A549 (cell line): ENCODE results near the gene TIAM2. TPM values are rescaled to one million over a fixed set of nuclear protein-coding genes. Genes with fewer than 3 reads are reported as not detected.

Experiments
- ATAC-seq, 2 experiments: fragments of 200-7000 bp in 1 of 2; fragments of >200 bp in 1 of 2; cut with Nextera tagmentation in 1 of 2; cut with Tn5 transposase in 1 of 2; 3 replicates each; pipeline versions ENCODE4 v1.8.0 to v1.9.1; 2018 to 2020; ENCODE audit warnings: mild to moderate bottlenecking in 1 of 2, moderate library complexity in 1 of 2
- CTCF ChIA-PET: fragments of 300-600 bp; sonication (Branson Sonifier 250); formaldehyde crosslinking; extraction: SDS; loops from one replicate; lab custom pipeline; 2021; ENCODE audit warnings: antibody characterized with exemption, inconsistent platforms; lab: Yijun Ruan, JAX
- POLR2A ChIA-PET: fragments of 350-600 bp; formaldehyde crosslinking; extraction: SDS; loops from one replicate; lab custom pipeline; 2021; ENCODE audit warnings: antibody characterized with exemption, inconsistent platforms; lab: Yijun Ruan, JAX
- DNase-seq, 2 experiments: peaks; one replicate each; pipeline versions ENCODE4 v3.0.0 to v3.0.0-alpha.2; 2011 to 2016; ENCODE audit warnings: low read depth in 1 of 2, low spot score in 1 of 2
- FAIRE-seq: peaks from 2 replicates; lab custom pipeline; 2011; peaks lifted over from hg19 to GRCh38; lab: Jason Lieb, UNC
- H3K27ac ChIP-seq, 2 experiments: fragments of >200 bp; sonication (Bioruptor Twin); formaldehyde crosslinking; 3 replicates each; pipeline ENCODE4 v1.5.1; 2016 to 2017
- H3K4me1 ChIP-seq: fragments of >200 bp; sonication (Bioruptor Twin); formaldehyde crosslinking; 3 replicates; pipeline ENCODE4 v1.6.1; 2016
- H3K4me2 ChIP-seq: fragments of >200 bp; sonication (Bioruptor Twin); formaldehyde crosslinking; 3 replicates; pipeline ENCODE4 v1.6.1; 2016
- H3K4me3 ChIP-seq: fragments of >200 bp; sonication (Bioruptor Twin); formaldehyde crosslinking; 3 replicates; pipeline ENCODE4 v1.5.1; 2016
- H3K9me3 ChIP-seq: fragments of >200 bp; sonication (Bioruptor Twin); formaldehyde crosslinking; 3 replicates; pipeline ENCODE4 v1.6.1; 2016
- CBX2 ChIP-seq: fragments of 200-600 bp; sonication (generic); IDR thresholded peaks from 2 replicates; pipeline ENCODE4 v1.6.1; 2016; ENCODE audit warnings: low read depth, mild to moderate bottlenecking, borderline replicate concordance
- CEBPB ChIP-seq, 2 experiments: fragments of >200 bp in 1 of 2; sonication (Bioruptor Twin) in 1 of 2; formaldehyde crosslinking in 1 of 2; IDR thresholded peaks; 2 replicates each; pipeline ENCODE4 v1.6.1; 2012 to 2016
- FOSL2 ChIP-seq, 2 experiments: fragments of 450-650 bp in 1 of 2; fragments of >200 bp in 1 of 2; sonication (Bioruptor Twin) in 1 of 2; formaldehyde crosslinking; IDR thresholded peaks; 2 replicates each; pipeline versions ENCODE4 v1.5.0 to v1.6.1; 2016 to 2020; ENCODE audit warnings: mild to moderate bottlenecking in 1 of 2, moderate library complexity in 1 of 2
- FOXS1 ChIP-seq: fragments of 250-450 bp; sonication (Bioruptor Pico); IDR thresholded peaks from 2 replicates; pipeline ENCODE4 v1.5.0; 2020; ENCODE audit warnings: mild to moderate bottlenecking, moderate library complexity
- JUN ChIP-seq, 2 experiments: fragments of >200 bp; sonication (Bioruptor Twin); formaldehyde crosslinking; IDR thresholded peaks; 2 replicates in 1 of 2; 3 replicates in 1 of 2; pipeline ENCODE4 v1.6.1; 2016 to 2017
- JUNB ChIP-seq: fragments of >200 bp; sonication (Bioruptor Twin); formaldehyde crosslinking; IDR thresholded peaks from 2 replicates; pipeline ENCODE4 v1.6.1; 2016
- MAZ ChIP-seq: fragments of 150-350 bp; IDR thresholded peaks from 2 replicates; pipeline ENCODE4 v1.6.1; 2014; ENCODE audit warnings: antibody characterized with exemption, low read depth, low read length, borderline replicate concordance
- MYC ChIP-seq: IDR thresholded peaks from 2 replicates; pipeline ENCODE4 v1.6.1; 2012; ENCODE audit warnings: mild to moderate bottlenecking, inconsistent platforms, low read length, improper control_type of control experiment, borderline replicate concordance
- PHF8 ChIP-seq: fragments of 200-600 bp; sonication (generic); IDR thresholded peaks from 2 replicates; pipeline ENCODE4 v1.6.1; 2016; ENCODE audit warnings: low read depth, mild to moderate bottlenecking, antibody characterized with exemption, moderate library complexity, borderline replicate concordance
- POLR2A ChIP-seq: IDR thresholded peaks from 2 replicates; pipeline ENCODE4 v1.6.1; 2012; ENCODE audit warnings: mild to moderate bottlenecking, low read length
- POLR2AphosphoS2 ChIP-seq: conservative IDR thresholded peaks from 2 replicates; pipeline ENCODE4 v1.6.1; 2012; ENCODE audit warnings: low read length, improper control_type of control experiment, inconsistent platforms
- RFX5 ChIP-seq: fragments of 450-650 bp; IDR thresholded peaks from 2 replicates; pipeline ENCODE4 v1.7.1; 2014; ENCODE audit warnings: antibody characterized with exemption, mild to moderate bottlenecking, moderate library complexity
- ZC3H11A ChIP-seq: fragments of 450-650 bp; IDR thresholded peaks from 2 replicates; pipeline ENCODE4 v1.6.1; 2014; ENCODE audit warnings: antibody characterized with exemption, mild to moderate bottlenecking
- WGBS: methylation state at CpG from one replicate; pipeline ENCODE4 v1.1.6; 2017; ENCODE audit errors: missing lambda C conversion rate; 5-methylcytosine and 5-hydroxymethylcytosine counted together
- polyA plus RNA-seq, 4 experiments: library from polyadenylated mRNA; depleted of rRNA in 3 of 4; stranded (reverse); fragments of >200 nt; fragmentation: RNase III in 1 of 4; extraction: RNeasy Plus Mini Kit Qiagen cat#74134 plus additional on column Dnase treatment in 1 of 4; gene quantifications; 2 replicates in 3 of 4; 3 replicates in 1 of 4; pipeline ENCODE4 v1.2.3, GENCODE V29; 2011 to 2017
- TF ChIP-seq, protein P1 (sequence below): fragments of 250-450 bp; sonication (Bioruptor Pico); IDR thresholded peaks from 2 replicates; pipeline ENCODE4 v1.5.0; 2021; ENCODE audit warnings: mild to moderate bottlenecking, moderate library complexity, borderline replicate concordance
- TF ChIP-seq, protein P2 (sequence below): fragments of 200-600 bp; sonication (generic); IDR thresholded peaks from 2 replicates; pipeline ENCODE4 v1.6.1; 2016; ENCODE audit warnings: antibody characterized with exemption, mild to moderate bottlenecking, moderate library complexity
- TF ChIP-seq, protein P3 (sequence below): fragments of 450-650 bp; IDR thresholded peaks from 2 replicates; pipeline ENCODE4 v1.6.1; 2014; ENCODE audit warnings: antibody characterized with exemption

Gene TIAM2
- polyA plus RNA-seq, 2 of the 4 experiments (the other 2 are of a cell fraction), result 2.5 to 3.1 TPM

DNA sequence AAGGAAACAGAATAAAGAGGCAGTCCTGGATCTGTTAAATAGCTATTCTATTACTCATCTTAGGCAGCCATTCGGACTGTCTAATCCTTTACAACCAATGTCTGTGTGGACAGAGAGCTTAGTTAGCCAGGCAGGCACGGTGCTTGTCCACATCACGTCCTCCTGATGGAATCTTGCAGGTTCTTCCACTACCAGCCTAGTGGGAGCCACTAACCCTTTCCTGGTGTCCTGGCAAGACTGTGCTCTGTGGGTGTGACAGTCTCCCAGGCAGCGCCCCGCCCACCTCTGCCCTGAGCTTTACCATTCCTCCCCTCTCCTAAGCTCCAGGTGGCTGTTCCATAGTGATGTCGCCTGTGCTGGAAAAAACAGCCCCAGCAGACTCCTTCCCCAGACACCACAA lies 190.4 kb downstream of the TIAM2 start:
- Histone ChIP-seq H3K4me2 (peak overlapping the region; percentile 23; the same call in 2 of the 3 replicates), H3K27ac (peak overlapping the region in 1 of 2 experiments; percentile 50; a peak in 2 of 6 replicates), H3K4me3 (no peak overlapping the region), H3K9me3 (no peaks in the 10 kb centered on the region), H3K4me1 (peaks cover 25% of the 10 kb centered on the region)
- FAIRE-seq, result no peak
- ChIA-PET POLR2A (no interaction called here), CTCF (interaction anchor here (0.9 to 1.6 kb wide), 4 partner anchors 10 to 63 kb away, joined by 3 to 4 read pairs (median 4); no protein-coding TSS in a partner anchor)
- 38% methylated on average over 6 of the region's 6 CpGs for WGBS
- peak; percentile 25 to 59 for DNase-seq
- ATAC-seq, result peak; percentile 81 to 85
- TF ChIP-seq POLR2A, result no peak
- no peak for TF ChIP-seq ZC3H11A
- TF ChIP-seq, protein P1, sequence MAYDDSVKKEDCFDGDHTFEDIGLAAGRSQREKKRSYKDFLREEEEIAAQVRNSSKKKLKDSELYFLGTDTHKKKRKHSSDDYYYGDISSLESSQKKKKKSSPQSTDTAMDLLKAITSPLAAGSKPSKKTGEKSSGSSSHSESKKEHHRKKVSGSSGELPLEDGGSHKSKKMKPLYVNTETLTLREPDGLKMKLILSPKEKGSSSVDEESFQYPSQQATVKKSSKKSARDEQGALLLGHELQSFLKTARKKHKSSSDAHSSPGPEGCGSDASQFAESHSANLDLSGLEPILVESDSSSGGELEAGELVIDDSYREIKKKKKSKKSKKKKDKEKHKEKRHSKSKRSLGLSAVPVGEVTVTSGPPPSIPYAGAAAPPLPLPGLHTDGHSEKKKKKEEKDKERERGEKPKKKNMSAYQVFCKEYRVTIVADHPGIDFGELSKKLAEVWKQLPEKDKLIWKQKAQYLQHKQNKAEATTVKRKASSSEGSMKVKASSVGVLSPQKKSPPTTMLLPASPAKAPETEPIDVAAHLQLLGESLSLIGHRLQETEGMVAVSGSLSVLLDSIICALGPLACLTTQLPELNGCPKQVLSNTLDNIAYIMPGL (CRISPR knock-in tag), result no peak
- no peak for TF ChIP-seq CEBPB (IDR thresholded peaks at IDR 0.05)
- TF ChIP-seq POLR2AphosphoS2, result no peak
- no peak for TF ChIP-seq PHF8
- no peak for TF ChIP-seq JUN (IDR thresholded peaks at IDR 0.05)

DNA sequence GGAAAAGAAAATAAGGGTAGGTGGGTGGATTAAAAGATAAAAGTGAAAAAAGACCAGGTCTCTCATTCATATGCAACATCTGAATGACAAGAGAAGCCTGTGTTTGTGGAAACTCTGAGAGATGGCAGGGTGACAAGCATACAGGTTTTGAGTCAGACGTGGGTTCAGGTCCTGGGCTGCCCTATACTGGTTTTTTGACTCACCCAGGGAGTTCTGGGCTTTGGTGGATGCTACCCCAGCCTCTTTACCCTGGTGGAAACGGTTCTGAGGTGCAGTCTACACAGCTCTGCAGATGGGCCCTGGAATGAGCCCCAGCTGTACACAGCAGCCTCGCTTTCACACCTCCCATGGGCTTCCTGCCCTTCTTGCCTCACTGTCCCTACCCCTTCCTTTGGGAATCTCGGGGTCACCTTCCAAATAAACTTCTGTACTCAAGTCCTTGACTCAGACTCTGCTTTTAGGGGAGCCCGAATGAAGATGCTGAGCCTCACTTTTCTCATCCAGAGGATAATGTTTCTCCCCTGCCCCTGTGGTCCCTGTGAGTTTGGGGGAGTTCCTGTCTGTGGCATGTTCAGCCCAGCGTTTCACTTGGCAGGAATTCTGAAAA lies 191.0 kb downstream of the TIAM2 start:
- Histone ChIP-seq H3K4me1 (peaks cover 25% of the 10 kb centered on the region), H3K4me2 (peak overlapping the region; percentile 23; the same call in 2 of the 3 replicates)
- POLR2A ChIA-PET, result no interaction called here

DNA sequence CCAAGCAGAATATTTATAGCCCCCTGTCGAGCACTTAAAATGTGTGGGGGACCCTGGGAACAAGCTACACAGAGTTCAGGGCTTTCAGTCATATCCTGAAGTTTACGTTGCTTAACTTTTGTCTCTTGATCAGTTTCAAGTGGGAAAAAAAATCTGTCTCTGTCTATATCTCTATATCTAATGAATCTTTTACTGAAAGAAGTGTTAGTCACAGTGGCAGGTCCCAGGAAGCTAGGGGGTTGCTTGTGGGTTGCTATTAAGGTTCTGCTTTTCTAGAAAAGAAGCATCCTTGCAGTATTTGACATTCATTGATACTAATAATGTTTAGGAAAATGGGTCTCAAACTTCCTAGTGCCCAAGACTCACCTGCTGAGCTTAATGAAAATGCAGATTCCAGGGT lies 192.0 kb downstream of the TIAM2 start:
- TF ChIP-seq, protein P2, sequence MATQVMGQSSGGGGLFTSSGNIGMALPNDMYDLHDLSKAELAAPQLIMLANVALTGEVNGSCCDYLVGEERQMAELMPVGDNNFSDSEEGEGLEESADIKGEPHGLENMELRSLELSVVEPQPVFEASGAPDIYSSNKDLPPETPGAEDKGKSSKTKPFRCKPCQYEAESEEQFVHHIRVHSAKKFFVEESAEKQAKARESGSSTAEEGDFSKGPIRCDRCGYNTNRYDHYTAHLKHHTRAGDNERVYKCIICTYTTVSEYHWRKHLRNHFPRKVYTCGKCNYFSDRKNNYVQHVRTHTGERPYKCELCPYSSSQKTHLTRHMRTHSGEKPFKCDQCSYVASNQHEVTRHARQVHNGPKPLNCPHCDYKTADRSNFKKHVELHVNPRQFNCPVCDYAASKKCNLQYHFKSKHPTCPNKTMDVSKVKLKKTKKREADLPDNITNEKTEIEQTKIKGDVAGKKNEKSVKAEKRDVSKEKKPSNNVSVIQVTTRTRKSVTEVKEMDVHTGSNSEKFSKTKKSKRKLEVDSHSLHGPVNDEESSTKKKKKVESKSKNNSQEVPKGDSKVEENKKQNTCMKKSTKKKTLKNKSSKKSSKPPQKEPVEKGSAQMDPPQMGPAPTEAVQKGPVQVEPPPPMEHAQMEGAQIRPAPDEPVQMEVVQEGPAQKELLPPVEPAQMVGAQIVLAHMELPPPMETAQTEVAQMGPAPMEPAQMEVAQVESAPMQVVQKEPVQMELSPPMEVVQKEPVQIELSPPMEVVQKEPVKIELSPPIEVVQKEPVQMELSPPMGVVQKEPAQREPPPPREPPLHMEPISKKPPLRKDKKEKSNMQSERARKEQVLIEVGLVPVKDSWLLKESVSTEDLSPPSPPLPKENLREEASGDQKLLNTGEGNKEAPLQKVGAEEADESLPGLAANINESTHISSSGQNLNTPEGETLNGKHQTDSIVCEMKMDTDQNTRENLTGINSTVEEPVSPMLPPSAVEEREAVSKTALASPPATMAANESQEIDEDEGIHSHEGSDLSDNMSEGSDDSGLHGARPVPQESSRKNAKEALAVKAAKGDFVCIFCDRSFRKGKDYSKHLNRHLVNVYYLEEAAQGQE, result no peak
- Histone ChIP-seq H3K4me1 (peaks cover 25% of the 10 kb centered on the region), H3K4me2 (no peak overlapping the region), H3K27ac (no peak overlapping the region), H3K4me3 (no peak overlapping the region), H3K9me3 (no peaks in the 10 kb centered on the region)
- ChIA-PET CTCF (interaction anchor here (0.7 kb wide), 1 partner anchor 10 kb away, joined by 3 read pairs; no protein-coding TSS in a partner anchor), POLR2A (no interaction called here)
- ATAC-seq (no peak), FAIRE-seq (no peak), DNase-seq (no peak)
- WGBS, result 64% methylated on average over 2 of the region's 2 CpGs

More for the DNA sequence above, 191.0 kb downstream of the TIAM2 start:
- 67% methylated on average over 6 of the region's 6 CpGs for WGBS
- H3K9me3 ChIP-seq, result no peaks in the 10 kb centered on the region
- DNase-seq (no peak), ATAC-seq (peak; percentile 60 to 61; a peak in 3 of 6 replicates), FAIRE-seq (no peak)
- CTCF ChIA-PET, result interaction anchor here (0.8 to 1.6 kb wide), 5 partner anchors 11 to 73 kb away, joined by 3 to 4 read pairs (median 3); no protein-coding TSS in a partner anchor
- no peak overlapping the region for H3K4me3 ChIP-seq
- TF ChIP-seq, protein P3, sequence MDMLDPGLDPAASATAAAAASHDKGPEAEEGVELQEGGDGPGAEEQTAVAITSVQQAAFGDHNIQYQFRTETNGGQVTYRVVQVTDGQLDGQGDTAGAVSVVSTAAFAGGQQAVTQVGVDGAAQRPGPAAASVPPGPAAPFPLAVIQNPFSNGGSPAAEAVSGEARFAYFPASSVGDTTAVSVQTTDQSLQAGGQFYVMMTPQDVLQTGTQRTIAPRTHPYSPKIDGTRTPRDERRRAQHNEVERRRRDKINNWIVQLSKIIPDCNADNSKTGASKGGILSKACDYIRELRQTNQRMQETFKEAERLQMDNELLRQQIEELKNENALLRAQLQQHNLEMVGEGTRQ, result no peak
- TF ChIP-seq FOXS1 (CRISPR knock-in tag) (no peak), MAZ (no peak), CBX2 (no peak), JUNB (no peak), FOSL2 (IDR thresholded peaks at IDR 0.05) (no peak), FOSL2 (CRISPR knock-in tag; IDR thresholded peaks at IDR 0.05) (no peak), RFX5 (no peak), ZC3H11A (no peak), MYC (no peak)
- TF ChIP-seq, all 56 proteins: peak for 0
- H3K27ac ChIP-seq, result peak overlapping the region in 1 of 2 experiments; percentile 28; a peak in 2 of 6 replicates
